Stimulated activated CD8-positive, alpha-beta memory T cell treated with anti-CD3 and anti-CD28 coated beads, Interleukin-2, amount 100 ng/mL, for 1 hour (primary cell): ENCODE results near the gene RPS18.
"Not testable (repeated sequence)": the region's sequence is repeated elsewhere in the genome, so short reads cannot be mapped to it uniquely, and the experiment has no call there.

Source experiments
- DNase-seq, 2 donors: peaks; one replicate each; pipeline ENCODE4 v3.0.0-alpha.2; 2020; ENCODE audit warnings: low read depth in 2 of 2

RPS18 gene

GRCh38 chr6:33271468-33272274 is at the start of gene RPS18, which contains the start of gene VPS52:
Gene RPS18 (plus strand): TSS chr6:33272075. CDS start chr6:33272120, 45 bp downstream.
Gene VPS52 (minus strand): TSS chr6:33271876. CDS start chr6:33271675, 201 bp downstream.
- DNase-seq: peak; percentile 76 to 81

- not testable (repeated sequence) for DNase-seq
Measured at GRCh38 chr6:33226503-33227120, 45.3 kb upstream of the RPS18 start.

GRCh38 chr6:33235221-33235634 is 36.6 kb upstream of the RPS18 start:
- DNase-seq: no peak

- no peak for DNase-seq
Measured at GRCh38 chr6:33236328-33236727, 35.5 kb upstream of the RPS18 start.

- no peak for DNase-seq
Measured at GRCh38 chr6:33236852-33237251, 35.0 kb upstream of the RPS18 start.

- no peak for DNase-seq
Measured at GRCh38 chr6:33237741-33238140, 34.1 kb upstream of the RPS18 start.

- no peak for DNase-seq
Measured at GRCh38 chr6:33241968-33242367, 29.9 kb upstream of the RPS18 start.

GRCh38 chr6:33243476-33243875 is 28.4 kb upstream of the RPS18 start:
- DNase-seq: no peak

- DNase-seq: peak; percentile 81 to 86
Measured at GRCh38 chr6:33247977-33248642, 23.8 kb upstream of the RPS18 start.

GRCh38 chr6:33248643-33248931 is 23.3 kb upstream of the RPS18 start:
- DNase-seq: no peak

GRCh38 chr6:33248932-33249731 is 22.7 kb upstream of the RPS18 start:
- DNase-seq: peak; percentile 85 to 86

- no peak for DNase-seq
Measured at GRCh38 chr6:33249732-33250630, 21.9 kb upstream of the RPS18 start.

GRCh38 chr6:33250731-33251130 is 21.1 kb upstream of the RPS18 start:
- DNase-seq: no peak

- DNase-seq: no peak
Measured at GRCh38 chr6:33251395-33252012, 20.4 kb upstream of the RPS18 start.

GRCh38 chr6:33252759-33253158 is 19.1 kb upstream of the RPS18 start:
- DNase-seq: no peak

GRCh38 chr6:33254591-33254990 is 17.3 kb upstream of the RPS18 start:
- no peak for DNase-seq

GRCh38 chr6:33259032-33259431 is 12.8 kb upstream of the RPS18 start:
- DNase-seq: no peak

GRCh38 chr6:33262490-33262889 is 9.4 kb upstream of the RPS18 start:
- DNase-seq: not testable (repeated sequence)

- DNase-seq: no peak
Measured at GRCh38 chr6:33264015-33264414, 7.9 kb upstream of the RPS18 start.

GRCh38 chr6:33271117-33271467 is 783 bp upstream of the RPS18 start:
- no peak for DNase-seq
